Measurements from ENCODE around the gene AKAP6. TPM values are rescaled to one million over a fixed set of nuclear protein-coding genes. Genes with fewer than 3 reads are reported as not detected.

Gene AKAP6
- total RNA-seq, 1 experiment from 2014 or later: 1.1 TPM

DNA sequence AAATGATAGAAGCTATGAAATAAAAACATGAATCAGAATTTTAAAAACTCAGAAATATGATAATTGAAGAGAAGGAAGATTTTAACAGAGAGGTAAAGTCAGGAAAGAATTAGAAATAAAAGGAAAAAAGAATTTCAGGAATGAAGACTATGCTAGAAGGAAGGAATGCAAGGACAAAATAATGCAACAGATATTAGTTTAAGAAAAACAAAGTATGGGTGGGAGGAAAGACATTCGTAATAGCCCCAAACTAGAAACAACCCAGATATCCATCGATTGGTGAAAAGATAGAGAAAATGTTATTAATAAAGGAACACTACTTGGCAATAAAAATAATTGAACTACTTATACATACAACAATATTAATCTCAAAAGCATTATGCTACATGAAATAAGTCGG, 129.6 kb downstream of the AKAP6 start:
- Histone ChIP-seq H2BK5ac (ENCODE audit: insufficient read length, low read length) (no peak overlapping the region), H3K18ac (ENCODE audit: insufficient read length, low read depth, low read length) (no peak overlapping the region), H4K5ac (ENCODE audit: insufficient read length, low read depth, low read length) (no peak overlapping the region), H2BK120ac (ENCODE audit: low read depth, low read length, poor library complexity, severe bottlenecking) (no peak overlapping the region), H3K79me2 (ENCODE audit: insufficient read depth, low read length) (no peaks in the 10 kb centered on the region), H3K27me3 (ENCODE audit: insufficient read depth, low read length) (no peaks in the 10 kb centered on the region), H3K23me2 (ENCODE audit: insufficient read length, low read depth, low read length, poor library complexity, severe bottlenecking) (no peaks in the 10 kb centered on the region), H2BK20ac (ENCODE audit: low read depth, low read length, poor library complexity, severe bottlenecking) (no peak overlapping the region), H2AK5ac (ENCODE audit: insufficient read length, low read length) (no peak overlapping the region), H4K20me1 (ENCODE audit: control insufficient read depth, insufficient read depth, insufficient read length) (no peaks in the 10 kb centered on the region), H3K23ac (ENCODE audit: insufficient read length, low read depth, low read length) (no peak overlapping the region), H3K56ac (ENCODE audit: insufficient read length, low read depth, low read length) (no peak overlapping the region), H3K79me1 (ENCODE audit: insufficient read depth, low read depth, low read length, poor library complexity, severe bottlenecking) (no peaks in the 10 kb centered on the region), H4K91ac (ENCODE audit: insufficient read length, low read depth, low read length) (no peak overlapping the region), H2BK15ac (ENCODE audit: low read depth, low read length) (no peak overlapping the region), H3K9me3 (ENCODE audit: control insufficient read depth, low read depth, low read length) (no peaks in the 10 kb centered on the region), H3K27ac (ENCODE audit: insufficient read length, low read depth, low read length) (no peak overlapping the region), H3K9ac (ENCODE audit: extremely low read depth, insufficient read length, low read length) (no peak overlapping the region), H3T11ph (ENCODE audit: low read length) (no peak overlapping the region), H3K4me1 (ENCODE audit: insufficient read depth, low read length) (no peaks in the 10 kb centered on the region), H3K4ac (ENCODE audit: low read depth, low read length) (no peak overlapping the region), H3K14ac (ENCODE audit: insufficient read depth, low read length) (no peak overlapping the region), H2AFZ (ENCODE audit: low read length) (no peak overlapping the region), H4K8ac (replicated peaks; ENCODE audit: insufficient read length, low read depth, low read length) (no peak overlapping the region), H2BK12ac (ENCODE audit: insufficient read length, low read depth, low read length) (no peak overlapping the region), H3K4me2 (ENCODE audit: insufficient read depth, insufficient read length, low read length) (no peak overlapping the region)
- Mint-ChIP-seq H3K27me3 (ENCODE audit: low read depth) (no peaks in the 10 kb centered on the region; the same call in 1 of the 2 replicates), H3K36me3 (ENCODE audit: insufficient read depth in 1 of 3, low read depth in 3 of 3) (peaks cover 0 to 12% (median 4%) of the 10 kb centered on the region in 3 experiments; a peak in 6 of 7 replicates), H3K9me3 (peaks cover 18 to 20% of the 10 kb centered on the region in 2 experiments), H3K4me1 (peaks cover 4% of the 10 kb centered on the region in 2 experiments), H3K27ac (no peak overlapping the region), H3K4me3 (no peak overlapping the region)
- TF ChIP-seq, protein P1, sequence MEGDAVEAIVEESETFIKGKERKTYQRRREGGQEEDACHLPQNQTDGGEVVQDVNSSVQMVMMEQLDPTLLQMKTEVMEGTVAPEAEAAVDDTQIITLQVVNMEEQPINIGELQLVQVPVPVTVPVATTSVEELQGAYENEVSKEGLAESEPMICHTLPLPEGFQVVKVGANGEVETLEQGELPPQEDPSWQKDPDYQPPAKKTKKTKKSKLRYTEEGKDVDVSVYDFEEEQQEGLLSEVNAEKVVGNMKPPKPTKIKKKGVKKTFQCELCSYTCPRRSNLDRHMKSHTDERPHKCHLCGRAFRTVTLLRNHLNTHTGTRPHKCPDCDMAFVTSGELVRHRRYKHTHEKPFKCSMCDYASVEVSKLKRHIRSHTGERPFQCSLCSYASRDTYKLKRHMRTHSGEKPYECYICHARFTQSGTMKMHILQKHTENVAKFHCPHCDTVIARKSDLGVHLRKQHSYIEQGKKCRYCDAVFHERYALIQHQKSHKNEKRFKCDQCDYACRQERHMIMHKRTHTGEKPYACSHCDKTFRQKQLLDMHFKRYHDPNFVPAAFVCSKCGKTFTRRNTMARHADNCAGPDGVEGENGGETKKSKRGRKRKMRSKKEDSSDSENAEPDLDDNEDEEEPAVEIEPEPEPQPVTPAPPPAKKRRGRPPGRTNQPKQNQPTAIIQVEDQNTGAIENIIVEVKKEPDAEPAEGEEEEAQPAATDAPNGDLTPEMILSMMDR (conservative IDR thresholded peaks at IDR 0.05): no peak
- no peak for DNase-seq
- no CpG with 5 or more reads among the region's 3 CpGs for WGBS (ENCODE audit: extremely low coverage, insufficient read length, low lambda C conversion rate)

All from H9 (cell line).